Erythroblast (primary cell): Measurements from ENCODE around the gene FHIP1A.

Experiments used
- GATA1 ChIP-seq: IDR thresholded peaks from 2 replicates; pipeline ENCODE4 v1.6.1; 2011; ENCODE audit warnings: low read depth, mild to moderate bottlenecking, control low read depth, low read length, moderate library complexity
- POLR2A ChIP-seq: IDR thresholded peaks from 2 replicates; pipeline ENCODE4 v1.6.1; 2011; ENCODE audit warnings: mild to moderate bottlenecking, low read length

DNA sequence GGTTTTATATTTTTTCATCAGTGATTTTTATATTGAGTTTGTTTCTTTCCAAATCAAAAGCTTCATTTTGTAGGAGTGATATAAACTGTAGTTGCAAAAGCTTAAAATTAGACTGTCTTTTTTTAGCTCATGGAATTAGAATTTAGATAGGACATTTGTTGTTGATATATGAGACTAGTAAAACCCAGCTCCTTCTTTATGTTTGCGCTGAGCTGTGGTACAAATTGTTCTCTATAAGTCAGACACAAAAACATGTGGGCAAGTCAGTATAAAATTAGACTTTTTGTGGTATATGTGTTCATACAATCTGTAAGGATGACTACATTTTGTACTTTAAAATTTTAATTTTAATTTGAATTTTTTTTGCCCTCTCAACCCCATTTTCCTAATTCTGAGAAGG lies 18.3 kb downstream of the FHIP1A start:
- no peak for TF ChIP-seq POLR2A
- TF ChIP-seq GATA1 = no peak
